Measurements from ENCODE around the gene MYO19. TPM values are rescaled to one million over a fixed set of nuclear protein-coding genes. Genes with fewer than 3 reads are reported as not detected.

MYO19 gene
- total and polyA plus RNA-seq, 9 of the 15 experiments (the other 6 are each of a cell fraction or from before 2014, with no cell fraction given): 21.6 to 176 (median 129) TPM

DNA sequence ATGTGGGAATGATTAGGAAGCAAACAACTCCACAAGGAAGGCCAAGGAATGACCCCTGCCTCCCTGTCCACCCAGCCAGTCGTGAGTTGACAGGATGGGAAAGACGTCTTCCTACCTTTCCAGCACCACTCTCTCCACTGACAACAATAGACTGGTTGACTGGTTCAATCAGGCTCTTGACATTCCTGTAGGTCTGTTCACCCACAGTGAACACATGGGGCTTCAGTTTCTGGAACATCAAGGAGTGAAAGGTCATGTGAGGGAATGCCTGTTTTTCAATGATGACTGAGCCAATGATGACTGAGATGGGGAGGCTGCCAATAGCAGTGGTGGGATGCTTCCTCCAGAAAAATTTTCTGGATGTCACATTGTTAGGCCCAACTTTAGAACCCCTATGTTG lies 9.6 kb downstream of the MYO19 start:
- Histone ChIP-seq H3K9ac (ENCODE audit: insufficient read depth in 1 of 2, low read depth in 2 of 2, low read length in 2 of 2) (no peak overlapping the region), H2AFZ (ENCODE audit: low read depth, low read length) (no peak overlapping the region), H3K27ac (ENCODE audit: extremely low read depth, low read depth, low read length) (no peak overlapping the region), H3K27me3 (ENCODE audit: control insufficient read depth in 2 of 2, insufficient read depth in 2 of 2, low read length in 2 of 2) (no peaks in the 10 kb centered on the region), H3K79me2 (ENCODE audit: control insufficient read depth, insufficient read depth, low read length) (peaks cover 24% of the 10 kb centered on the region), H3K36me3 (ENCODE audit: control insufficient read depth, insufficient read depth, low read length) (peaks cover 93% of the 10 kb centered on the region), H4K20me1 (replicated peaks; ENCODE audit: control insufficient read depth, insufficient read depth, low read length) (0 out of 2 replicates have a peak, but pooled peaks cover 4% of the 10 kb centered on the region), H3K4me2 (ENCODE audit: insufficient read depth, low read length) (no peak overlapping the region), H3K4me3 (no peak overlapping the region), H3K9me3 (replicated peaks; ENCODE audit: control insufficient read depth, insufficient read depth, low read depth, low read length) (no peaks in the 10 kb centered on the region), H3K4me1 (replicated peaks in 1 of 2; ENCODE audit: control insufficient read depth in 2 of 2, insufficient read depth in 2 of 2, low read length in 2 of 2) (peaks cover 0 to 13% of the 10 kb centered on the region in 2 experiments; a peak in 2 of 5 replicates), H3K9me1 (ENCODE audit: control insufficient read depth, insufficient read depth, low read length) (no peaks in the 10 kb centered on the region)
- FAIRE-seq: no peak
- ChIA-PET CTCF (ENCODE audit: low intra/inter-chr PET ratio) (no interaction called here), POLR2A (interaction anchor here (1.2 to 2.5 kb wide), 4 partner anchors 10 to 15 kb away, joined by 4 to 26 read pairs (median 8); partner anchors contain the start of genes MYO19 and PIGW)
- DNase-seq (ENCODE audit: extremely low read depth in 1 of 4, low spot score in 3 of 4): no peak
- BruUV-seq (replicated peaks): no TSS peak
- TF ChIP-seq U2AF2 (optimal IDR thresholded peaks at IDR 0.05; ENCODE audit: low read depth, low read length): no peak
- no peak for TF ChIP-seq RHOXF2B (CRISPR knock-in tag; conservative IDR thresholded peaks at IDR 0.05)
- TF ChIP-seq, protein P1, sequence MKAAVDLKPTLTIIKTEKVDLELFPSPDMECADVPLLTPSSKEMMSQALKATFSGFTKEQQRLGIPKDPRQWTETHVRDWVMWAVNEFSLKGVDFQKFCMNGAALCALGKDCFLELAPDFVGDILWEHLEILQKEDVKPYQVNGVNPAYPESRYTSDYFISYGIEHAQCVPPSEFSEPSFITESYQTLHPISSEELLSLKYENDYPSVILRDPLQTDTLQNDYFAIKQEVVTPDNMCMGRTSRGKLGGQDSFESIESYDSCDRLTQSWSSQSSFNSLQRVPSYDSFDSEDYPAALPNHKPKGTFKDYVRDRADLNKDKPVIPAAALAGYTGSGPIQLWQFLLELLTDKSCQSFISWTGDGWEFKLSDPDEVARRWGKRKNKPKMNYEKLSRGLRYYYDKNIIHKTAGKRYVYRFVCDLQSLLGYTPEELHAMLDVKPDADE (conservative IDR thresholded peaks at IDR 0.05; ENCODE audit: control insufficient read depth, low read depth, low read length): no peak
- TF ChIP-seq CBFA2T3 (IDR thresholded peaks at IDR 0.05): no peak
- TF ChIP-seq, protein P2, sequence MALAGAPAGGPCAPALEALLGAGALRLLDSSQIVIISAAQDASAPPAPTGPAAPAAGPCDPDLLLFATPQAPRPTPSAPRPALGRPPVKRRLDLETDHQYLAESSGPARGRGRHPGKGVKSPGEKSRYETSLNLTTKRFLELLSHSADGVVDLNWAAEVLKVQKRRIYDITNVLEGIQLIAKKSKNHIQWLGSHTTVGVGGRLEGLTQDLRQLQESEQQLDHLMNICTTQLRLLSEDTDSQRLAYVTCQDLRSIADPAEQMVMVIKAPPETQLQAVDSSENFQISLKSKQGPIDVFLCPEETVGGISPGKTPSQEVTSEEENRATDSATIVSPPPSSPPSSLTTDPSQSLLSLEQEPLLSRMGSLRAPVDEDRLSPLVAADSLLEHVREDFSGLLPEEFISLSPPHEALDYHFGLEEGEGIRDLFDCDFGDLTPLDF (CRISPR knock-in tag; IDR thresholded peaks at IDR 0.05): no peak
- TF ChIP-seq HDAC8 (tag; IDR thresholded peaks at IDR 0.05): no peak
- TF ChIP-seq, protein P3, sequence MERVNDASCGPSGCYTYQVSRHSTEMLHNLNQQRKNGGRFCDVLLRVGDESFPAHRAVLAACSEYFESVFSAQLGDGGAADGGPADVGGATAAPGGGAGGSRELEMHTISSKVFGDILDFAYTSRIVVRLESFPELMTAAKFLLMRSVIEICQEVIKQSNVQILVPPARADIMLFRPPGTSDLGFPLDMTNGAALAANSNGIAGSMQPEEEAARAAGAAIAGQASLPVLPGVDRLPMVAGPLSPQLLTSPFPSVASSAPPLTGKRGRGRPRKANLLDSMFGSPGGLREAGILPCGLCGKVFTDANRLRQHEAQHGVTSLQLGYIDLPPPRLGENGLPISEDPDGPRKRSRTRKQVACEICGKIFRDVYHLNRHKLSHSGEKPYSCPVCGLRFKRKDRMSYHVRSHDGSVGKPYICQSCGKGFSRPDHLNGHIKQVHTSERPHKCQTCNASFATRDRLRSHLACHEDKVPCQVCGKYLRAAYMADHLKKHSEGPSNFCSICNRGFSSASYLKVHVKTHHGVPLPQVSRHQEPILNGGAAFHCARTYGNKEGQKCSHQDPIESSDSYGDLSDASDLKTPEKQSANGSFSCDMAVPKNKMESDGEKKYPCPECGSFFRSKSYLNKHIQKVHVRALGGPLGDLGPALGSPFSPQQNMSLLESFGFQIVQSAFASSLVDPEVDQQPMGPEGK (CRISPR knock-in tag; IDR thresholded peaks at IDR 0.05; ENCODE audit: borderline replicate concordance): no peak
- no peak for TF ChIP-seq DACH1 (IDR thresholded peaks at IDR 0.05; ENCODE audit: partially characterized antibody)
- intact Hi-C loops (cut with micrococcal nuclease) (no loop called here), in situ Hi-C loops (cut with MboI) (no loop called here)
- no peak for ATAC-seq
- WGBS (ENCODE audit: insufficient coverage, low coverage, missing lambda C conversion rate): 79% methylated on average over 2 of the region's 2 CpGs

All from K562 (cell line).